GM18511 (cell line): ENCODE measurements around the gene PMPCA.
"Not testable (repeated sequence)": the region's sequence is repeated elsewhere in the genome, so short reads cannot be mapped to it uniquely, and the experiment has no call there.

Experiments used
- ATAC-seq: cut with Tn5 transposase; IDR thresholded peaks from one replicate; pipeline ENCODE4 v1.9.1; 2021; ENCODE audit warnings: mild to moderate bottlenecking, moderate library complexity; ENCODE audit not compliant: unreplicated experiment

PMPCA gene

GRCh38 chr9:136407911-136408310, 2.5 kb upstream of the PMPCA start:
- ATAC-seq, result no peak

GRCh38 chr9:136409557-136410455, 652 bp upstream of the PMPCA start:
- ATAC-seq, result peak; percentile 23

GRCh38 chr9:136411378-136411777, 920 bp downstream of the PMPCA start:
- ATAC-seq, result no peak

- ATAC-seq, result no peak
Observed at GRCh38 chr9:136412962-136413361, 2.5 kb downstream of the PMPCA start.

GRCh38 chr9:136416427-136416826, 6.0 kb downstream of the PMPCA start:
- ATAC-seq, result no peak

GRCh38 chr9:136416914-136417313, 6.5 kb downstream of the PMPCA start:
- ATAC-seq, result no peak

- ATAC-seq, result no peak
Observed at GRCh38 chr9:136418182-136419091, 8.0 kb downstream of the PMPCA start.

GRCh38 chr9:136419092-136419420, 8.6 kb downstream of the PMPCA start:
- no peak for ATAC-seq

GRCh38 chr9:136421791-136422190, 11.3 kb downstream of the PMPCA start:
- ATAC-seq, result no peak

GRCh38 chr9:136422876-136423275, 12.4 kb downstream of the PMPCA start:
- ATAC-seq, result no peak

- ATAC-seq, result no peak
Observed at GRCh38 chr9:136423432-136424146, 13.1 kb downstream of the PMPCA start.

- no peak for ATAC-seq
Observed at GRCh38 chr9:136424750-136425362, 14.4 kb downstream of the PMPCA start.

GRCh38 chr9:136425367-136425766, 14.9 kb downstream of the PMPCA start:
- not testable (repeated sequence) for ATAC-seq

- ATAC-seq, result no peak
Observed at GRCh38 chr9:136426787-136427186, 16.3 kb downstream of the PMPCA start.

- ATAC-seq, result no peak
Observed at GRCh38 chr9:136429075-136429628, 18.7 kb downstream of the PMPCA start.

GRCh38 chr9:136429683-136430491, 19.4 kb downstream of the PMPCA start:
- no peak for ATAC-seq

- no peak for ATAC-seq
Observed at GRCh38 chr9:136430588-136431234, 20.3 kb downstream of the PMPCA start.

- no peak for ATAC-seq
Observed at GRCh38 chr9:136431782-136432350, 21.4 kb downstream of the PMPCA start.

GRCh38 chr9:136432591-136432990, 22.1 kb downstream of the PMPCA start:
- no peak for ATAC-seq
